HEK293 (cell line): ENCODE data around the gene TEDC2.
A peak's percentile ranks its signal among the peaks of the same experiment; 100 is the strongest.

Experiments
- CTCF ChIP-seq: fragments of 450-650 bp; formaldehyde crosslinking; IDR thresholded peaks from 2 replicates; pipeline ENCODE4 v1.5.1; 2016; ENCODE audit warnings: missing biosample characterization, missing genetic modification characterization
- REPIN1 ChIP-seq: fragments of 450-650 bp; formaldehyde crosslinking; IDR thresholded peaks from 2 replicates; pipeline ENCODE4 v1.5.1; 2017; ENCODE audit warnings: missing biosample characterization, missing genetic modification characterization, low read depth
- ZNF146 ChIP-seq: fragments of 450-650 bp; formaldehyde crosslinking; IDR thresholded peaks from 2 replicates; pipeline ENCODE4 v1.5.1; 2016; ENCODE audit warnings: missing biosample characterization, missing genetic modification characterization
- ZNF510 ChIP-seq: fragments of 450-650 bp; formaldehyde crosslinking; IDR thresholded peaks from 2 replicates; pipeline ENCODE4 v1.5.1; 2018; ENCODE audit warnings: mild to moderate bottlenecking, missing genetic modification characterization, missing biosample characterization; ENCODE audit not compliant: insufficient replicate concordance
- ZNF639 ChIP-seq: fragments of 450-650 bp; formaldehyde crosslinking; IDR thresholded peaks from 2 replicates; pipeline ENCODE4 v1.5.1; 2016; ENCODE audit warnings: missing biosample characterization, missing genetic modification characterization

- TF ChIP-seq REPIN1 (tag by site-specific recombination) = no peak
- TF ChIP-seq CTCF (tag by site-specific recombination) = peak; percentile 56
- TF ChIP-seq ZNF639 = no peak
- no peak for TF ChIP-seq ZNF146 (tag by site-specific recombination)
- no peak for TF ChIP-seq ZNF510
Measured at GRCh38 chr16:2428784-2429033, 31.2 kb upstream of the TEDC2 start.
